Activated T-helper 2 cell treated with anti-CD3 and anti-CD28 coated beads, Interferon-gamma antibody, Interleukin-2, Interleukin-4, amounts not matched to agents 10 μg/mL and 5 μg/mL and 100 μg/mL, durations not matched to agents 14 hours and 24 hours and 36 hours (primary cell): ENCODE results near the gene ARL5B. TPM values are rescaled to one million over a fixed set of nuclear protein-coding genes. Genes with fewer than 3 reads are reported as not detected.
A peak's percentile ranks its signal among the peaks of the same experiment; 100 is the strongest.
"Not testable (repeated sequence)": the region's sequence is repeated elsewhere in the genome, so short reads cannot be mapped to it uniquely, and the experiment has no call there.

Source experiments
- DNase-seq: peaks from one replicate; pipeline ENCODE4 v3.0.0; 2021; ENCODE audit warnings: low spot score
- H3K27ac Mint-ChIP-seq: one replicate; pipeline ENCODE4 v1.8.0; 2021; ENCODE audit warnings: mixed read lengths
- H3K27me3 Mint-ChIP-seq: one replicate; pipeline ENCODE4 v1.8.0; 2021; ENCODE audit warnings: low read depth, mixed read lengths
- H3K36me3 Mint-ChIP-seq: one replicate; pipeline ENCODE4 v1.8.0; 2021; ENCODE audit warnings: low read depth, mixed read lengths
- H3K4me1 Mint-ChIP-seq: one replicate; pipeline ENCODE4 v1.8.0; 2021; ENCODE audit warnings: low read depth, mixed read lengths
- H3K4me3 Mint-ChIP-seq: one replicate; pipeline ENCODE4 v1.8.0; 2021; ENCODE audit warnings: low read depth, mild to moderate bottlenecking, moderate library complexity, mixed read lengths
- H3K9me3 Mint-ChIP-seq: one replicate; pipeline ENCODE4 v1.8.0; 2021; ENCODE audit warnings: mixed read lengths
- intact Hi-C: fragments of 100-400 bp; cut with micrococcal nuclease; formaldehyde crosslinking; loops from one replicate; pipeline ENCODE4 v1.15.1; 2023
- total RNA-seq: library from RNA; stranded (reverse); gene quantifications from 2 replicates; pipeline ENCODE4 v1.2.3, GENCODE V29; 2022

ARL5B gene
- total RNA-seq = 26.1 and 26.4 TPM in 2 replicates

GRCh38 chr10:18659125-18659818, at the start of gene ARL5B:
TSS of gene ARL5B (plus strand) at chr10:18659431. CDS start at chr10:18659638, 207 bp downstream.
- Mint-ChIP-seq H3K27ac (peak within 1 kb of the TSS; percentile 91), H3K9me3 (no peaks in the 10 kb centered on the region), H3K4me1 (peaks cover 37% of the 10 kb centered on the region), H3K27me3 (no peaks in the 10 kb centered on the region), H3K4me3 (peak within 1 kb of the TSS; percentile 94), H3K36me3 (peaks cover 32% of the 10 kb centered on the region)
- peak; percentile 92 for DNase-seq
- intact Hi-C loops = loop anchor here (1.0 to 10.0 kb wide), 7 partner anchors 8 to 1844 kb away; partner anchors contain the start of genes NSUN6, RSU1 and STAM

GRCh38 chr10:18610517-18610916, 48.7 kb upstream of the ARL5B start:
- Mint-ChIP-seq H3K4me3 (no peak overlapping the region), H3K27me3 (no peaks in the 10 kb centered on the region), H3K9me3 (no peaks in the 10 kb centered on the region), H3K4me1 (peaks cover 3% of the 10 kb centered on the region), H3K27ac (no peak overlapping the region), H3K36me3 (peaks cover 47% of the 10 kb centered on the region)
- intact Hi-C loops = no loop called here
- DNase-seq = no peak

- peaks cover 3% of the 10 kb centered on the region for H3K4me1 Mint-ChIP-seq
- H3K36me3 Mint-ChIP-seq = peaks cover 49% of the 10 kb centered on the region
- H3K27ac Mint-ChIP-seq = no peak overlapping the region
- H3K4me3 Mint-ChIP-seq = no peak overlapping the region
- H3K9me3 Mint-ChIP-seq = no peaks in the 10 kb centered on the region
- intact Hi-C loops = no loop called here
- no peaks in the 10 kb centered on the region for H3K27me3 Mint-ChIP-seq
- no peak for DNase-seq
These were observed 48.1 kb upstream of the ARL5B start for GRCh38 chr10:18611168-18611567.

- no peaks in the 10 kb centered on the region for H3K9me3 Mint-ChIP-seq
- H3K27ac Mint-ChIP-seq = no peak overlapping the region
- peaks cover 19% of the 10 kb centered on the region for H3K4me1 Mint-ChIP-seq
- intact Hi-C loops = loop anchor here (5.0 kb wide), 1 partner anchor 42 kb away; the partner anchor contains the start of gene ARL5B
- DNase-seq = no peak
- H3K36me3 Mint-ChIP-seq = peaks cover 70% of the 10 kb centered on the region
- H3K4me3 Mint-ChIP-seq = no peak overlapping the region
- no peaks in the 10 kb centered on the region for H3K27me3 Mint-ChIP-seq
These were observed 43.6 kb upstream of the ARL5B start for GRCh38 chr10:18615618-18616017.

- H3K27me3 Mint-ChIP-seq = no peaks in the 10 kb centered on the region
- no peak overlapping the region for H3K27ac Mint-ChIP-seq
- H3K9me3 Mint-ChIP-seq = no peaks in the 10 kb centered on the region
- H3K4me3 Mint-ChIP-seq = no peak overlapping the region
- peaks cover 73% of the 10 kb centered on the region for H3K36me3 Mint-ChIP-seq
- peaks cover 19% of the 10 kb centered on the region for H3K4me1 Mint-ChIP-seq
- intact Hi-C loops = loop anchor here (5.0 kb wide), 1 partner anchor 41 kb away; the partner anchor contains the start of gene ARL5B
- no peak for DNase-seq
These were observed 42.9 kb upstream of the ARL5B start for GRCh38 chr10:18616337-18616736.

GRCh38 chr10:18619016-18619415, 40.2 kb upstream of the ARL5B start:
- H3K27me3 Mint-ChIP-seq = no peaks in the 10 kb centered on the region
- H3K4me1 Mint-ChIP-seq = peaks cover 19% of the 10 kb centered on the region
- no peak overlapping the region for H3K27ac Mint-ChIP-seq
- intact Hi-C loops = loop anchor here (5.0 kb wide), 1 partner anchor 38 kb away; the partner anchor contains the start of gene ARL5B
- DNase-seq = no peak
- peaks cover 68% of the 10 kb centered on the region for H3K36me3 Mint-ChIP-seq
- H3K9me3 Mint-ChIP-seq = no peaks in the 10 kb centered on the region
- H3K4me3 Mint-ChIP-seq = no peak overlapping the region

GRCh38 chr10:18620856-18621255, 38.4 kb upstream of the ARL5B start:
- Mint-ChIP-seq H3K27me3 (no peaks in the 10 kb centered on the region), H3K4me1 (peaks cover 21% of the 10 kb centered on the region), H3K36me3 (peaks cover 62% of the 10 kb centered on the region), H3K4me3 (no peak overlapping the region), H3K9me3 (no peaks in the 10 kb centered on the region), H3K27ac (no peak overlapping the region)
- DNase-seq = no peak
- intact Hi-C loops = no loop called here

- H3K27me3 Mint-ChIP-seq, H3K9me3 Mint-ChIP-seq, intact Hi-C loops, H3K27ac Mint-ChIP-seq, H3K4me3 Mint-ChIP-seq, DNase-seq: not testable (repeated sequence)
- H3K36me3 Mint-ChIP-seq = peaks cover 55% of the 10 kb centered on the region
- H3K4me1 Mint-ChIP-seq = peaks cover 21% of the 10 kb centered on the region
These were observed 35.6 kb upstream of the ARL5B start for GRCh38 chr10:18623671-18624070.

- H3K4me3 Mint-ChIP-seq = no peak overlapping the region
- H3K36me3 Mint-ChIP-seq = peaks cover 49% of the 10 kb centered on the region
- H3K4me1 Mint-ChIP-seq = peaks cover 16% of the 10 kb centered on the region
- H3K9me3 Mint-ChIP-seq = no peaks in the 10 kb centered on the region
- DNase-seq = no peak
- no peak overlapping the region for H3K27ac Mint-ChIP-seq
- intact Hi-C loops = loop anchor here (2.0 kb wide), 1 partner anchor 25 kb away; the partner anchor contains the start of gene NSUN6
- no peaks in the 10 kb centered on the region for H3K27me3 Mint-ChIP-seq
These were observed 33.3 kb upstream of the ARL5B start for GRCh38 chr10:18625886-18626285.

GRCh38 chr10:18627452-18628018, 31.7 kb upstream of the ARL5B start:
- H3K27ac Mint-ChIP-seq = peak overlapping the region; percentile 58
- H3K36me3 Mint-ChIP-seq = peaks cover 39% of the 10 kb centered on the region
- H3K27me3 Mint-ChIP-seq, H3K9me3 Mint-ChIP-seq: not testable (repeated sequence)
- peak overlapping the region; percentile 81 for H3K4me3 Mint-ChIP-seq
- DNase-seq = peak; percentile 71
- intact Hi-C loops = loop anchor here (1.0 to 2.0 kb wide), 2 partner anchors 23 to 32 kb away; partner anchors contain the start of genes ARL5B and NSUN6
- H3K4me1 Mint-ChIP-seq = peaks cover 16% of the 10 kb centered on the region

- H3K4me1 Mint-ChIP-seq, H3K9me3 Mint-ChIP-seq, H3K27me3 Mint-ChIP-seq, intact Hi-C loops, H3K4me3 Mint-ChIP-seq, H3K27ac Mint-ChIP-seq, DNase-seq: not testable (repeated sequence)
- peaks cover 43% of the 10 kb centered on the region for H3K36me3 Mint-ChIP-seq
These were observed 26.7 kb upstream of the ARL5B start for GRCh38 chr10:18632500-18632899.

- H3K27ac Mint-ChIP-seq = no peak overlapping the region
- peaks cover 45% of the 10 kb centered on the region for H3K36me3 Mint-ChIP-seq
- peaks cover 3% of the 10 kb centered on the region for H3K4me1 Mint-ChIP-seq
- no peaks in the 10 kb centered on the region for H3K27me3 Mint-ChIP-seq
- intact Hi-C loops = no loop called here
- no peak for DNase-seq
- H3K4me3 Mint-ChIP-seq = no peak overlapping the region
- peaks cover 4% of the 10 kb centered on the region for H3K9me3 Mint-ChIP-seq
These were observed 23.2 kb upstream of the ARL5B start for GRCh38 chr10:18635995-18636394.

GRCh38 chr10:18637400-18637799, 21.8 kb upstream of the ARL5B start:
- not testable (repeated sequence) for H3K9me3 Mint-ChIP-seq

More at GRCh38 chr10:18637400-18637799, 21.8 kb upstream of the ARL5B start:
- H3K4me3 Mint-ChIP-seq, H3K4me1 Mint-ChIP-seq, H3K27me3 Mint-ChIP-seq, H3K27ac Mint-ChIP-seq, intact Hi-C loops, DNase-seq: not testable (repeated sequence)
- peaks cover 51% of the 10 kb centered on the region for H3K36me3 Mint-ChIP-seq
